PC-3 (cell line): ENCODE results near the gene GCNT3.
"Not testable (repeated sequence)": the region's sequence is repeated elsewhere in the genome, so short reads cannot be mapped to it uniquely, and the experiment has no call there.

Experiments
- CTCF ChIP-seq: fragments of 300-600 bp; sonication (generic); conservative IDR thresholded peaks from 2 replicates; pipeline ENCODE4 v1.5.1; 2017; ENCODE audit warnings: antibody characterized with exemption, low read depth, mild to moderate bottlenecking, low read length
- EZH2 ChIP-seq: fragments of 300-600 bp; sonication (generic); IDR thresholded peaks from one replicate; pipeline ENCODE4 v1.6.1; 2017; ENCODE audit warnings: antibody characterized with exemption, mild to moderate bottlenecking, low read length; ENCODE audit not compliant: unreplicated experiment
- EZH2phosphoT487 ChIP-seq: fragments of 300-600 bp; sonication (generic); IDR thresholded peaks from 2 replicates; pipeline ENCODE4 v1.6.1; 2018; ENCODE audit warnings: mild to moderate bottlenecking, antibody characterized with exemption, low read length, borderline replicate concordance

- TF ChIP-seq EZH2phosphoT487, CTCF, EZH2: not testable (repeated sequence)
Observed at GRCh38 chr15:59645812-59646211, 34.2 kb downstream of the GCNT3 start.
